HG02970 (cell line): ENCODE measurements around the gene CTSS.

Experiments
- ATAC-seq: cut with Tn5 transposase; IDR thresholded peaks from one replicate; pipeline ENCODE4 v1.9.1; 2021; ENCODE audit warnings: mild to moderate bottlenecking, moderate library complexity, moderate number of reproducible peaks; ENCODE audit not compliant: unreplicated experiment, low FRiP score

CTSS gene

GRCh38 chr1:150706091-150706490 lies 59.5 kb downstream of the CTSS start:
- no peak for ATAC-seq

GRCh38 chr1:150703427-150703826 lies 62.2 kb downstream of the CTSS start:
- no peak for ATAC-seq

- ATAC-seq = peak; percentile 97
These were observed 68.3 kb downstream of the CTSS start, which contains the start of gene GOLPH3L for GRCh38 chr1:150696995-150697927. TSS of gene GOLPH3L (minus strand) at chr1:150697154. CDS start at chr1:150694838, 2,316 bp downstream.

- ATAC-seq = no peak
These were observed 69.0 kb downstream of the CTSS start for GRCh38 chr1:150696590-150696989.

GRCh38 chr1:150696162-150696561 lies 69.4 kb downstream of the CTSS start:
- ATAC-seq = no peak

GRCh38 chr1:150695561-150695960 lies 70.0 kb downstream of the CTSS start:
- ATAC-seq = no peak

GRCh38 chr1:150692720-150693119 lies 72.9 kb downstream of the CTSS start:
- no peak for ATAC-seq

- no peak for ATAC-seq
These were observed 76.8 kb downstream of the CTSS start for GRCh38 chr1:150688763-150689162.

GRCh38 chr1:150686275-150686674 lies 79.3 kb downstream of the CTSS start:
- ATAC-seq = no peak

- ATAC-seq = no peak
These were observed 81.7 kb downstream of the CTSS start for GRCh38 chr1:150683914-150684313.
